Keratinocyte (primary cell): ENCODE results near the gene NFATC4. TPM values are rescaled to one million over a fixed set of nuclear protein-coding genes. Genes with fewer than 3 reads are reported as not detected.

Experiments used
- DNase-seq: peaks from one replicate; pipeline ENCODE4 v3.0.0-alpha.2; 2011; ENCODE audit warnings: low read depth, missing footprints, low spot score
- FAIRE-seq: peaks from 2 replicates; lab custom pipeline; 2011; peaks lifted over from hg19 to GRCh38; lab: Jason Lieb, UNC
- H2AFZ ChIP-seq: 2 replicates; pipeline ENCODE4 v1.6.0; 2012; ENCODE audit warnings: low read length, control low read depth, inconsistent platforms; ENCODE audit not compliant: control insufficient read depth
- H3K27ac ChIP-seq: 2 replicates; pipeline ENCODE4 v1.5.1; 2011; ENCODE audit warnings: low read length; ENCODE audit not compliant: control insufficient read depth, insufficient read depth
- H3K27me3 ChIP-seq: 3 replicates; pipeline ENCODE4 v1.6.0; 2011; ENCODE audit warnings: low read length; ENCODE audit not compliant: control insufficient read depth, insufficient read depth; ENCODE audit errors: extremely low read depth
- H3K36me3 ChIP-seq, 2 experiments: 2 replicates in 1 of 2; 3 replicates in 1 of 2; pipeline ENCODE4 v1.5.1; 2011; ENCODE audit warnings: low read length in 2 of 2, mild to moderate bottlenecking in 1 of 2; ENCODE audit not compliant: control insufficient read depth in 2 of 2, insufficient read depth in 2 of 2; ENCODE audit errors: extremely low read depth in 1 of 2
- H3K4me1 ChIP-seq: 3 replicates; pipeline ENCODE4 v1.5.1; 2011; ENCODE audit warnings: low read length; ENCODE audit not compliant: control insufficient read depth, insufficient read depth; ENCODE audit errors: extremely low read depth
- H3K4me2 ChIP-seq: 3 replicates; pipeline ENCODE4 v1.6.0; 2011; ENCODE audit warnings: low read depth, low read length; ENCODE audit not compliant: control insufficient read depth, insufficient read depth; ENCODE audit errors: extremely low read depth
- H3K4me3 ChIP-seq, 3 experiments: fragments of 200-600 bp in 1 of 3; sonication (generic) in 1 of 3; 2 replicates in 2 of 3; 3 replicates in 1 of 3; pipeline ENCODE4 v1.5.1; 2011 to 2016; ENCODE audit warnings: low read length in 3 of 3, mild to moderate bottlenecking in 3 of 3, control low read depth in 2 of 3, inconsistent platforms in 1 of 3, low read depth in 1 of 3, mixed read lengths in 1 of 3, mixed run types in 1 of 3, moderate library complexity in 1 of 3; ENCODE audit not compliant: control insufficient read depth in 2 of 3, insufficient read depth in 2 of 3; ENCODE audit errors: extremely low read depth in 1 of 3
- H3K79me2 ChIP-seq: 2 replicates; pipeline ENCODE4 v1.6.0; 2012; ENCODE audit warnings: low read length; ENCODE audit not compliant: control insufficient read depth, insufficient read depth
- H3K9ac ChIP-seq: 3 replicates; pipeline ENCODE4 v1.6.0; 2011; ENCODE audit warnings: low read length; ENCODE audit not compliant: control insufficient read depth, insufficient read depth; ENCODE audit errors: extremely low read depth
- H3K9me1 ChIP-seq: 3 replicates; pipeline ENCODE4 v1.6.0; 2011; ENCODE audit warnings: low read length; ENCODE audit not compliant: control insufficient read depth, insufficient read depth; ENCODE audit errors: extremely low read depth
- H3K9me3 ChIP-seq: 2 replicates; pipeline ENCODE4 v1.5.1; 2012; ENCODE audit warnings: low read depth, low read length; ENCODE audit not compliant: control insufficient read depth
- H4K20me1 ChIP-seq: 3 replicates; pipeline ENCODE4 v1.6.0; 2011; ENCODE audit warnings: low read length; ENCODE audit not compliant: control insufficient read depth, insufficient read depth; ENCODE audit errors: extremely low read depth
- CTCF ChIP-seq, 3 experiments: IDR thresholded peaks in 1 of 3; conservative IDR thresholded peaks in 1 of 3; optimal IDR thresholded peaks in 1 of 3; 2 replicates in 2 of 3; 3 replicates in 1 of 3; pipeline versions ENCODE3 to v1.5.1; 2011; ENCODE audit warnings: low read length in 3 of 3, mild to moderate bottlenecking in 3 of 3, moderate library complexity in 2 of 3, control low read depth in 1 of 3, inconsistent platforms in 1 of 3; ENCODE audit not compliant: insufficient read depth in 2 of 3; ENCODE audit errors: extremely low read depth in 1 of 3
- EZH2 ChIP-seq: IDR thresholded peaks from one replicate; pipeline ENCODE4 v1.6.1; 2012; ENCODE audit warnings: inconsistent platforms, mild to moderate bottlenecking, low read length, moderate library complexity
- dilution Hi-C: fragments of 300-500 bp; cut with MboI; formaldehyde crosslinking; loops from one replicate; pipeline ENCODE4 v1.7.0; 2020; ENCODE audit warnings: low sequenced_read_pairs; ENCODE audit not compliant: extremely low pct_ligation_motif_present
- polyA plus RNA-seq, 5 experiments: library from polyadenylated mRNA; depleted of rRNA in 3 of 5; stranded (reverse) in 3 of 5; stranded (forward) in 1 of 5; unstranded in 1 of 5; fragments of >200 nt; gene quantifications; 1 replicate in 1 of 5; 2 replicates in 3 of 5; 3 replicates in 1 of 5; pipeline versions ENCODE4 v1.2.1 to v1.2.3, GENCODE V29; 2011 to 2012; ENCODE audit warnings: missing spikeins in 2 of 5, low read depth in 1 of 5, low replicate concordance in 1 of 5

Gene NFATC4
- polyA plus RNA-seq, 1 donor (not counting 4 experiments of a cell fraction or from before 2014, with no cell fraction given), result 0.92 TPM

GRCh38 chr14:24377126-24377525, 9.1 kb downstream of the NFATC4 start:
- Histone ChIP-seq H3K9me1 (no peaks in the 10 kb centered on the region), H3K27me3 (no peaks in the 10 kb centered on the region), H2AFZ (no peak overlapping the region), H3K4me3 (no peak overlapping the region), H3K27ac (no peak overlapping the region), H3K9ac (no peak overlapping the region), H3K9me3 (no peaks in the 10 kb centered on the region), H3K4me1 (peaks cover 11% of the 10 kb centered on the region), H4K20me1 (no peaks in the 10 kb centered on the region), H3K36me3 (no peaks in the 10 kb centered on the region), H3K4me2 (no peak overlapping the region), H3K79me2 (no peaks in the 10 kb centered on the region)
- FAIRE-seq, result no peak
- TF ChIP-seq CTCF (optimal IDR thresholded peaks at IDR 0.05 in 1 of 3, IDR thresholded peaks at IDR 0.05 in 1 of 3, conservative IDR thresholded peaks at IDR 0.05 in 1 of 3; ENCODE audit: extremely low read depth in 1 of 3, insufficient read depth in 2 of 3, low read length in 3 of 3), result no peak
- no peak for TF ChIP-seq EZH2
- DNase-seq, result no peak
- dilution Hi-C loops, result no loop called here

GRCh38 chr14:24377657-24378056, 9.7 kb downstream of the NFATC4 start:
- Histone ChIP-seq H3K27ac (no peak overlapping the region), H3K9me3 (no peaks in the 10 kb centered on the region), H3K4me3 (no peak overlapping the region), H2AFZ (no peak overlapping the region), H3K79me2 (no peaks in the 10 kb centered on the region), H3K36me3 (no peaks in the 10 kb centered on the region), H3K4me1 (peaks cover 11% of the 10 kb centered on the region), H3K4me2 (no peak overlapping the region), H4K20me1 (no peaks in the 10 kb centered on the region), H3K9ac (no peak overlapping the region), H3K27me3 (no peaks in the 10 kb centered on the region), H3K9me1 (no peaks in the 10 kb centered on the region)
- no peak for TF ChIP-seq EZH2
- no peak for TF ChIP-seq CTCF (optimal IDR thresholded peaks at IDR 0.05 in 1 of 3, IDR thresholded peaks at IDR 0.05 in 1 of 3, conservative IDR thresholded peaks at IDR 0.05 in 1 of 3; ENCODE audit: extremely low read depth in 1 of 3, insufficient read depth in 2 of 3, low read length in 3 of 3)
- no peak for FAIRE-seq
- dilution Hi-C loops, result no loop called here
- DNase-seq, result no peak
